22Rv1 (cell line): ENCODE data around the gene TES.

Experiments
- ZFX ChIP-seq: fragments of 450-650 bp; IDR thresholded peaks from 2 replicates; pipeline ENCODE4 v1.6.1; 2017; ENCODE audit warnings: antibody characterized with exemption, borderline replicate concordance
- TF ChIP-seq, protein P1 (sequence below): fragments of 450-650 bp; IDR thresholded peaks from 2 replicates; pipeline ENCODE4 v1.5.1; 2017; ENCODE audit warnings: mild to moderate bottlenecking

DNA sequence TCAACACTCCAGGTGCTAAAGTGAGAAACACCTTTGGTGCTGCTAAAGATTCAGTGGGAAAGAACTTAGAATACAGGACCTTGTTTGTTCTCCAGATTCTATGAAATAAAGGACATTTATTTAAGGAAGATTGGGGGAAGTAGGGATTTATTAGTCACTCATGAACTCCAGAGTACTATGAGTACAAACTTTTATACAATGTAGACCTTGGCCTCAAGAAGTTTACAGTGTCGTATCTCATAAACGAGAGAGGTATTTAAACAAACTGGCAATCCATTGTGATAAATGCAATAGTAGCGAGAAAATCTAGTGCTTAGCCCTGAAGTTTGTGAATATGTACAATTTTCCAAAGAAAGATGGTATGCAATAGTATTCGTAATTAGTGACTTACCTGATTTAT is 59.1 kb downstream of the TES start:
- TF ChIP-seq, protein P1, sequence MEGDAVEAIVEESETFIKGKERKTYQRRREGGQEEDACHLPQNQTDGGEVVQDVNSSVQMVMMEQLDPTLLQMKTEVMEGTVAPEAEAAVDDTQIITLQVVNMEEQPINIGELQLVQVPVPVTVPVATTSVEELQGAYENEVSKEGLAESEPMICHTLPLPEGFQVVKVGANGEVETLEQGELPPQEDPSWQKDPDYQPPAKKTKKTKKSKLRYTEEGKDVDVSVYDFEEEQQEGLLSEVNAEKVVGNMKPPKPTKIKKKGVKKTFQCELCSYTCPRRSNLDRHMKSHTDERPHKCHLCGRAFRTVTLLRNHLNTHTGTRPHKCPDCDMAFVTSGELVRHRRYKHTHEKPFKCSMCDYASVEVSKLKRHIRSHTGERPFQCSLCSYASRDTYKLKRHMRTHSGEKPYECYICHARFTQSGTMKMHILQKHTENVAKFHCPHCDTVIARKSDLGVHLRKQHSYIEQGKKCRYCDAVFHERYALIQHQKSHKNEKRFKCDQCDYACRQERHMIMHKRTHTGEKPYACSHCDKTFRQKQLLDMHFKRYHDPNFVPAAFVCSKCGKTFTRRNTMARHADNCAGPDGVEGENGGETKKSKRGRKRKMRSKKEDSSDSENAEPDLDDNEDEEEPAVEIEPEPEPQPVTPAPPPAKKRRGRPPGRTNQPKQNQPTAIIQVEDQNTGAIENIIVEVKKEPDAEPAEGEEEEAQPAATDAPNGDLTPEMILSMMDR = no peak
- TF ChIP-seq ZFX = no peak
